IgD-negative memory B cell (primary cell): Measurements from ENCODE around the gene CUTC. TPM values are rescaled to one million over a fixed set of nuclear protein-coding genes. Genes with fewer than 3 reads are reported as not detected.
"Not testable (repeated sequence)": the region's sequence is repeated elsewhere in the genome, so short reads cannot be mapped to it uniquely, and the experiment has no call there.

Experiments used
- H3K27ac Mint-ChIP-seq, 3 donors: one replicate each; pipeline ENCODE4 v1.8.0; 2020 to 2022; ENCODE audit warnings: mild to moderate bottlenecking in 3 of 3, mixed read lengths in 3 of 3, moderate library complexity in 1 of 3
- H3K27me3 Mint-ChIP-seq: one replicate; pipeline ENCODE4 v1.8.0; 2021; ENCODE audit warnings: mixed read lengths
- H3K36me3 Mint-ChIP-seq: one replicate; pipeline ENCODE4 v1.8.0; 2020; ENCODE audit warnings: mild to moderate bottlenecking, mixed read lengths
- H3K4me1 Mint-ChIP-seq, 3 donors: one replicate each; pipeline ENCODE4 v1.8.0; 2020 to 2022; ENCODE audit warnings: mixed read lengths in 3 of 3, mild to moderate bottlenecking in 1 of 3
- H3K4me3 Mint-ChIP-seq, 4 donors: one replicate each; pipeline ENCODE4 v1.8.0; 2020 to 2022; ENCODE audit warnings: mild to moderate bottlenecking in 4 of 4, mixed read lengths in 4 of 4, moderate library complexity in 3 of 4
- H3K9me3 Mint-ChIP-seq, 3 donors: one replicate each; pipeline ENCODE4 v1.8.0; 2020 to 2021; ENCODE audit warnings: mixed read lengths in 3 of 3, mild to moderate bottlenecking in 1 of 3
- polyA plus RNA-seq: library from polyadenylated mRNA; unstranded; fragments of 300-500 nt; fragmentation: Illumina TruSeq; gene quantifications from one replicate; pipeline ENCODE4 v1.2.3, GENCODE V29; 2021

CUTC gene
- polyA plus RNA-seq, 1 donor from 2014 or later, result 57.6 TPM

DNA sequence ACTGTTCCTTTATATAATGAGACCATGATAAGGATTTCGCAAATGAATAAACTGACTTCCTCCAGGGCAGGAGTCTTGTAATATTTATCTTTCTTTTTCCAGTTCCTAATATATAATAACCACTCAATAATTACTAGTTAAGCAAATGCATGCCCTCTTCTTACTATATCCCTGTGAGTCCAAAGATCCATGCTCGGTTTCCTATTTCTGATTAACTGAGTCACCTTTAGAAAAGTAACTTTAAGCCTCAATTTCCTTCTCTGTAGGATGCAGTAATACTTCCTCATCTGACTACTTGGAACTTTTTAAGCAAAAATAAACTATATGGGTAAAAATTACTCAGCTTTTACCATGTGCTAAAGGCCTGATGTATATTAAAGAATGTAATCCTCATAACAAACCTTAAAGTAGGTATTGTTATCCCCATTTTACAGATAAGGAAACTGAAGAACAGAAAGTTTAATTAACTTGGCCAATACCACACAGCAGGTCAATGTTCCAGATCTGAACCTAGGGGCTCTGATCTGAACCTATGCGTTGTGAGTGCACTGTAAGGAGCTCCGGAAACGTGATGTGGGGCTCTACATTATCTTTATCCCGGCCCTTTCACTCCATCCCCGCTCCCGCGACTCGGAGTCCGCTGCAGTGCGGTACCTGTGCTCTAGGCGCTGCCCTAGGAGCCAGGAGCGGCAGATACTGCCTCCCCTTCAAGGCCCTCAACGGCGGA, 565 bp upstream of the CUTC start:
- no peaks in the 10 kb centered on the region for H3K9me3 Mint-ChIP-seq
- H3K27ac Mint-ChIP-seq, result peak overlapping the region; percentile 97 to 99 (median 97)
- no peaks in the 10 kb centered on the region for H3K27me3 Mint-ChIP-seq
- H3K4me1 Mint-ChIP-seq, result peaks cover 12 to 28% (median 26%) of the 10 kb centered on the region in 3 donors
- peak overlapping the region; percentile 99 to 100 (median 100) for H3K4me3 Mint-ChIP-seq
- peaks cover 4% of the 10 kb centered on the region for H3K36me3 Mint-ChIP-seq

DNA sequence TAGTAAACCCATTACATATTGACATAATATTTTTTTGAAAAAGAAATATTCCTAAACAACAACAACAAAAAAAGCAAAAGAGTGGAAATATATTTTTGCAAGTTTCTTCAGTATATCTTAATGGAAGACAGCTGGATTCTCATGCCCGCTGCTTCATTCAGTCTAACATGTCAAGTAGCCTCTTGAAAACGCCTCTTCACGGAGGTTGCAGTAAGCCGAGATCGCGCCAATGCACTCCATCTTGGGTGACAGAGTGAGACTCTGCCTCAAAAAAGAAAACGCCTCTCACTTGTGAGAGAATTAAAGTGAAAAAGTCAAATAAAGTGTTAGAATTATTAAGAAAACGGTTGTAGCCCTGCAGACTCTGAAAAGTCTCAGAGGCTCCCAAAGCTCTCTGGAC, 1.3 kb downstream of the CUTC start:
- H3K27ac Mint-ChIP-seq, result peak overlapping the region in 1 of 3 donors; percentile 62
- H3K4me3 Mint-ChIP-seq, result peak overlapping the region; percentile 53 to 85 (median 73)

DNA sequence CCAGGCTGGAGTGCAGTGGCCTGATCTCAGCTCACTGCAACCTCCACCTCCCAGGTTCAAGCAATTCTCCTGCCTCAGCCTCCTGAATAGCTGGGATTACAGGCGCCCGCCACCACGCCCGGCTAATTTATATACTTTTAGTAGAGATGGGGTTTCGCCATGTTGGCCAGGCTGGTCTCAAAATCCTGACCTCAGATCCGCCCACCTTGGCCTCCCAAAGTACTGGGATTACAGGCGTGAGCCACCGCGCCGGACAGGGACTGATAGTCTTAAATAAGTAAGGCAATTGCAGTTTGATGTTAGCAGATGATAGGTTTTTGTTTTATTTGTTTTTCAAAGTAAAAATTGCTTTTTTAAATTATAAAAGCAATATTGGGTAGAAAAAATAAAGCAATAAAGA, 2.1 kb downstream of the CUTC start:
- not testable (repeated sequence) for H3K27me3 Mint-ChIP-seq, H3K9me3 Mint-ChIP-seq, H3K36me3 Mint-ChIP-seq, H3K27ac Mint-ChIP-seq
- Mint-ChIP-seq H3K4me1 (peaks cover 12 to 29% (median 28%) of the 10 kb centered on the region in 3 donors), H3K4me3 (peak overlapping the region in 1 of 4 donors; percentile 67)

More for the DNA sequence above, 1.3 kb downstream of the CUTC start:
- Mint-ChIP-seq H3K4me1 (peaks cover 15 to 29% (median 28%) of the 10 kb centered on the region in 3 donors), H3K9me3 (no peaks in the 10 kb centered on the region), H3K36me3 (peaks cover 9% of the 10 kb centered on the region), H3K27me3 (no peaks in the 10 kb centered on the region)

DNA sequence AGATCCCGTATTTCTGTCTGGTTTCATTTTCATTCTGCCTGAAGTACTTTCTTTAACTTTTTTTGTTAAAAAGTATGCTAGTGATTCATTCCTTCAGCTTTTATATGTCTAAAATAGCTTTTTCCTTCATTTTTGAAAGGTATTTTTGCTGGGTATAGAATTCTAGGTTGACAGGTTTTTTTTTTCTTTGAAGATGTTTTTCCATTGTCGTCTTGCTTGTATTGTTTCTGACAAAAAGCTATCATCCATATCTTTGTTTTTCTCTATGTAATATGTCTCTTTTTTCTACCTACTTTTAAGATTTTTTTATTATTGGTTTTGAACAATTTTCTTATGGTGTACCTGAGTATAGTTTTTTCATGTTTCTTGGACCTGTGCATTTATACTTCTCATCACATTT, 8.2 kb downstream of the CUTC start:
- Mint-ChIP-seq H3K4me1 (peaks cover 5 to 9% (median 6%) of the 10 kb centered on the region in 3 donors), H3K9me3 (peaks cover 4 to 15% (median 8%) of the 10 kb centered on the region in 3 donors), H3K27me3 (no peaks in the 10 kb centered on the region), H3K4me3 (no peak overlapping the region), H3K36me3 (peaks cover 37% of the 10 kb centered on the region), H3K27ac (no peak overlapping the region)

DNA sequence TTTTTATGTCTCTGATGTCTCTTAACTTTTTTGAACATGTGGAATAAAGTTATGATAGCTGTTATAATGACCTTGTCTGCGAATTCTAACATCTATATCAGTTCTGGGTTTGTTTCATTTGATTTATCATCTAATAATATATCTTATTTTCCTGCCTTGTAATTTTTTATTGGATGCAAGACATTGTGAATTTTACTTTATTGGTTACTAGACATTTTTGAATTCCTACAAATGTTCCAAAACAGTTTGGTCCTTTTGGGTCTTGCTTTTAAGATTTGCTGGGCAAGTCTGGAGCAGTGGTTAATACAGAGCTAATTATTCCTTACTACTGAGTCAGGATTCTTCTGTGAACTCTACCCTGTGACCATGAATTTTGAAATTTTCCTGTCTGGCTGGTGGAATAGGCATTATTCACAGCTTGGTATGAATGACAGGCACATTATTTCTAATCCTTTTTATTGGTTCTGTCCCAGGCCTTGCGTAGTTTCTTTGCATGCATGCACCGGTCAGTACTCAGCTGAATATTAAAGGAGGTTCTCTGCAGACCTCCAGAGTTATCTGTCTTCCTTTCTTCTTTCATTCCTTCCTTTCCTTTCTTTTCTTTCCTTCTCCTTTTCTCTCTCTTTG, 9.0 kb downstream of the CUTC start:
- Mint-ChIP-seq H3K27ac (no peak overlapping the region), H3K36me3 (peaks cover 37% of the 10 kb centered on the region), H3K27me3 (no peaks in the 10 kb centered on the region), H3K4me3 (peak overlapping the region in 1 of 4 donors; percentile 10), H3K9me3 (peaks cover 4 to 15% (median 8%) of the 10 kb centered on the region in 3 donors), H3K4me1 (peaks cover 5 to 6% (median 5%) of the 10 kb centered on the region in 3 donors)

DNA sequence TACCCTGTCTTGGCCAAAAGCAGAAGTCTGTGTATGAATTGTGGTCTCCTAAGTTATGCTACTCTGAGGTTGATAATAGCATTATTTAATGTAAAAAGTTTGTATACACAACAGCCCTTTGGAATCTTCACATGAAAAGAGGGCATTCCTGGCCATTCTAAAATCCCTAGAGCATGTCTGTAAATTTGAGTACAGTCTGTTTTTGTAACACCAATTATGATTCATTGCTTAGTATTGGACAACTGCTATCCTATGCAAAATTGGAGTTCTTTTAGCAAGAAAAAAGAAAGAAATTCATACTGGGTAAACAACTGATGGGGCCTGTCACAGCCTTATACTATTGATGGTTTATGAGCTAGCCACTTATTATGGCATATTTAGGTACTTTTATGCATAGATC, 10.2 kb downstream of the CUTC start:
- peaks cover 4 to 15% (median 8%) of the 10 kb centered on the region in 3 donors for H3K9me3 Mint-ChIP-seq
- peaks cover 1 to 6% (median 5%) of the 10 kb centered on the region in 3 donors for H3K4me1 Mint-ChIP-seq
- H3K27me3 Mint-ChIP-seq, result no peaks in the 10 kb centered on the region
- peaks cover 36% of the 10 kb centered on the region for H3K36me3 Mint-ChIP-seq
- H3K4me3 Mint-ChIP-seq, result no peak overlapping the region
- H3K27ac Mint-ChIP-seq, result no peak overlapping the region

DNA sequence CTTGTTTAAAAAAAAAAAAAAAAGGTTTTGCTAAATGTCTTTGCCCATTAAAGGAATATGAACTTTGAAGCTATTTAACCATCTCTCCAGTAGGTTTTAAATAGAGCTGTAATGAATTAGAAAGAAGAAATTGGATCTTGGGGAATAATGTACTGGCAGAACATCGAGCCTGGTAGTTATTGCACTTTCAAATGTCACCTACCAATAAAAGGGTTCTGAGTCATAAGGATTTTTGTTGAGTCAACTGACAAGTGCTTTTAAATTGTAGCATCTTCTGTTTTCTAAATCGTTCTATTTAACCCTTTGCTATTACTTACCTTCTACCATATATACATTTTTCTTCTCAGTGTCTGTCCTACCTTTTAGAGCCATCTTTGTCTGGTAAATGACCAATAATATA, 10.7 kb downstream of the CUTC start:
- no peaks in the 10 kb centered on the region for H3K27me3 Mint-ChIP-seq

DNA sequence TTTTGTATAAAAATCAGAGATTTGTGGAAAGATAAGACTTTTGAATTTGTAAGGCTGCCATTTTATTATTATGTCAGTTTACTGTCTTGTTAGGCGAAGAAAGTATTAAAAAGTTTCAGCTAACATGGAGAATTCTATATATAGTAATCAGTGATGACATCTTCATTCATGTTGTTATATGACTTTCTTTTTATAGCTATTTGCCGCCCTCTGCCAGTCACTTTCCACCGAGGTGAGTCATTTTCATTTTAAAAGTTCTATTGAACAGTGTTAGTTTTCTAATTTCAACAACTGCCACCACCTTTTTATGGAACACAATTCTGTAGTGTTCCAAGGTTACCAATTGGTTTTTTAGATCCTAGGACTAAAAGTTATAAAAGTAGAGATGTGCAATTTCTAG, 11.8 kb downstream of the CUTC start:
- H3K27ac Mint-ChIP-seq, result peak overlapping the region in 1 of 3 donors; percentile 27
- peaks cover 0 to 5% (median 3%) of the 10 kb centered on the region in 3 donors for H3K4me1 Mint-ChIP-seq
- H3K36me3 Mint-ChIP-seq, result peaks cover 33% of the 10 kb centered on the region
- H3K27me3 Mint-ChIP-seq, result no peaks in the 10 kb centered on the region
- H3K4me3 Mint-ChIP-seq, result no peak overlapping the region
- peaks cover 4 to 15% (median 8%) of the 10 kb centered on the region in 3 donors for H3K9me3 Mint-ChIP-seq

More for the DNA sequence above, 10.7 kb downstream of the CUTC start:
- Mint-ChIP-seq H3K9me3 (peaks cover 4 to 15% (median 8%) of the 10 kb centered on the region in 3 donors), H3K4me3 (peak overlapping the region in 1 of 4 donors; percentile 51), H3K27ac (peak overlapping the region in 1 of 3 donors; percentile 54), H3K36me3 (peaks cover 33% of the 10 kb centered on the region), H3K4me1 (peaks cover 0 to 5% (median 3%) of the 10 kb centered on the region in 3 donors)

DNA sequence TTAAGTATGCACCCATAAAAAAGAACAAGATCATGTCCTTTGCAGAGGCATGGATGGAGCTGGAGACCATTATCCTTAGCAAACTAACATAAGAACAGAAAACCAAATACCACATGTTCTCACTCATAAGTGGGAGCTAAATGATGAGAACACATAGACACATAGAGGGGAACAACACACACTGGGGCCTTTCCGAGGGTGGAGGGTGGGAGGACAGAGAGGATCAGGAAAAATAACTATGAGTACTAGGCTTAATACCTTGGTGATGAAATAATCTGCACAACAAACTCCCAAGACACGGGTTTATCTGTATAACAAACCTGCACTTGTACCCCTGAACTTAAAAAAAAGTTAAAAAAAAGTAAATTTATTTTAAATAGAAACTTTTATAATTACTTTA, 14.1 kb downstream of the CUTC start:
- not testable (repeated sequence) for H3K4me3 Mint-ChIP-seq, H3K27ac Mint-ChIP-seq, H3K27me3 Mint-ChIP-seq, H3K9me3 Mint-ChIP-seq, H3K4me1 Mint-ChIP-seq
- H3K36me3 Mint-ChIP-seq, result peaks cover 26% of the 10 kb centered on the region

DNA sequence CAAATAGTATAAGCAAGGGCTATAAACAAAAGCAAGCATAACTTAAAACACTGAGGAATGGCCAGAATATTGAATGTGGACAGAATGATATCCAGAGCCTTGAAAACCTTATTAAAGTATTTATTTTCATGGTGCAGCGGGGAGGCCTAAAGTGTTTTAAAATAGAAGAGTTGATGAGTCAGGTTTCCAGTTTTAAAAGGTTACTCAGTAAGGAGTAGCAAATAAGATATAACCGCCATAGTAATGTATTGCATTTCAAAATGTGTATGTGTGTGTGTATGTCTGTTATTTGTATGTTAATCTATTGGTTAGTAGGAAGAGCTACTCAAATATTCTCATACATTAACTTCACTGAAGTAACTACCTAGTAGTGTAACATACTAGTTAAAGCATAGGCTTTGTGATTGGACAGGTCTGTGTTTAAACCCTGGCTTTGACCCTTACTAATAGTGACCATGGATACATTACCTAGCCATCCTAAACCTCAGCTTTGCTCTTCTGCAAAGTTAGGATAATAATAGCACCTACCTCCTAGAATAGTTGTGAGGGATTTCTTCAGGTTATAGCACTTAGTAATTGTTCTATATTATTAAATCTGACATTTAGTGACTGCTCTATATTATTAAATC, 16.9 kb downstream of the CUTC start:
- Mint-ChIP-seq H3K4me3 (no peak overlapping the region), H3K9me3 (no peaks in the 10 kb centered on the region), H3K27ac (no peak overlapping the region), H3K27me3 (no peaks in the 10 kb centered on the region), H3K4me1 (no peaks in the 10 kb centered on the region), H3K36me3 (peaks cover 13% of the 10 kb centered on the region)

DNA sequence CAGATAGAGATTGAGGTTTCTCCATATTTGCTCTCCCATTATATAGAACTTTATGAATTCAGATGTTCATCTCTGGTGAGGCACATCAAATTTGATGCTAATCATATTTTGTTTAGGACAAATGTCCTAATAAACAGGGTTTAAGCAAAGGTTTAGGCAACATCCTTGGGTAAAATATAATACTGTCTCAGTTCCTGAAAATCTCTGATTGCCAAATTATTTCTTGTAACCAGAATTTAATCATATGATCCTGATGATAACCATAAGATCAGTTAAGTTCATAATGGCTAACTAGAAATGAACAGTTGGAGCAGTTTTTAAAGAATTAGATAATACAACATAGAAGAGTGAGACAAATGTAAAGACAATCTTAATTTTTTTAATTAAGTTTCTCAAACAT, 18.6 kb downstream of the CUTC start:
- Mint-ChIP-seq H3K27ac (no peak overlapping the region), H3K4me3 (no peak overlapping the region), H3K36me3 (peaks cover 9% of the 10 kb centered on the region), H3K9me3 (no peaks in the 10 kb centered on the region), H3K4me1 (no peaks in the 10 kb centered on the region), H3K27me3 (no peaks in the 10 kb centered on the region)

DNA sequence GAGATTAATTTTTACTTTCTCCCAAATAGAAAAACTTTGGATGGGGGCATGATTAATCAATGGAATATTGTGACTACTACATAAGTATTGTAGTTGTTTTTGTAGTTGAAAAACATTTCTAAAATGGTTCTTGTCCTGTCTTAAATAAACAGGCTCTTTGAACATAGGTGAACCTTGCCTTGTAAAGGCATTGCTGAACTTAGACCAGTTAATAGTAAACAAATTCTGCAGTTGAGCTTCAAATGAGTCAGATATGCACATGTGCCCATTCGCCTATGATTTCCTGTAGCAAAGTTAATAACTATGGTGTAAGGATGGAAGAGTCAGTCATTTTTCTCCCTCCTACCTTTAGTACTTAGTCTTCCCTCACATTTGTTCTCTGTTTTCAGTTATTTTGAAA, 22.6 kb downstream of the CUTC start:
- Mint-ChIP-seq H3K4me1 (peaks cover 0 to 3% (median 0%) of the 10 kb centered on the region in 3 donors), H3K4me3 (no peak overlapping the region), H3K27ac (no peak overlapping the region), H3K36me3 (peaks cover 15% of the 10 kb centered on the region), H3K9me3 (peaks cover 0 to 1% (median 0%) of the 10 kb centered on the region in 3 donors), H3K27me3 (no peaks in the 10 kb centered on the region)

DNA sequence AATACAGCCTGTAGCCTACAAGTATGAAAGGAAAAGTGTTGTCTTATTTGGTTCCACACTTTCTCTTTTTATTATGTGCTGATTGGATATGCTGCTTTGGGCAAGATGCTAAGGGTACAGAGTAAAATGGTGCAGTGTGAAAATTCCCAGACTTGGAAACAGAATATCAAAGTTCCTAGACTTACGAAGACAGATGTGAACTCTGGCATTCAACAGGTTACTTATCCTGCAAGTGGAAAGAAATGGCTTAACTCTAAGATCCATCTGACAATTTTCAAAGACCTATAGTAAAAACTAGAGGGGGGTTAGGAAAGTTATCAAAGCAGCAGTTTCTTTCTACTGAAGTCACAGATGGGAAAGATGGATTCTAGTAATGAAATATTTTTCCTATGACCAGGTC, 24.1 kb downstream of the CUTC start:
- Mint-ChIP-seq H3K4me3 (no peak overlapping the region), H3K9me3 (peaks cover 0 to 2% (median 0%) of the 10 kb centered on the region in 3 donors), H3K36me3 (peaks cover 18% of the 10 kb centered on the region), H3K27me3 (no peaks in the 10 kb centered on the region), H3K27ac (no peak overlapping the region), H3K4me1 (peaks cover 0 to 3% (median 0%) of the 10 kb centered on the region in 3 donors)

DNA sequence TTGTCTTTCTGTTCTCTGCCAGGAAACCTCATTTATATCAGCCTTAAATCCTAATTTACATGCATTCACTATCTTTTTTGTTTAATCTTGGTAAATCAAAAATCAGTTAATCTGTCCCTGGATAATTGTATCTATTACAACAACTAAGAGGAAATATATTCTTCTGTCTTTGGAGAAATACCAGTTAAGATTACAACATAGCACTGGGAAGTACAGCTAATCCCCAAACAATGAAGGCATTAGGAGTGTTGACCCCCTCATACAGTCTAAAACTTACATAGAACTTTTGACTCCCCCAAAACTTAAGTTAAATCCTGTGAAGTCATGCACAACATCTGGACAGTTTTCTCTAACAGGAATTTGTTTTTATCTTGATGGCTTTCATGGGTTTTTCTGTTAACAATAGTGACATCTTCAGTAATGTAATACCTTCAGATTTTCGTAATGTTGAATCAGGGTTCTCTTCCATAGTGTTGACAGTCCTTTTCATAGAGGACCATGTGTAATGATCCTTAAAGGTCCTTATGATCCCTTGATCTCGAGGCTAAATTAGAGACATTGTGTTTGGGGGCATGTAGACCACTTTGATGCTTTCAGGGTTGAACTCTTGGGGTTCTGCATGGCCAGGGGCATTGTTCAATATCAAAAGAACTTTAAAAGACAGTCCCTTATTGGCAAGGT, 26.3 kb downstream of the CUTC start:
- Mint-ChIP-seq H3K4me3 (no peak overlapping the region), H3K36me3 (peaks cover 25% of the 10 kb centered on the region)

DNA sequence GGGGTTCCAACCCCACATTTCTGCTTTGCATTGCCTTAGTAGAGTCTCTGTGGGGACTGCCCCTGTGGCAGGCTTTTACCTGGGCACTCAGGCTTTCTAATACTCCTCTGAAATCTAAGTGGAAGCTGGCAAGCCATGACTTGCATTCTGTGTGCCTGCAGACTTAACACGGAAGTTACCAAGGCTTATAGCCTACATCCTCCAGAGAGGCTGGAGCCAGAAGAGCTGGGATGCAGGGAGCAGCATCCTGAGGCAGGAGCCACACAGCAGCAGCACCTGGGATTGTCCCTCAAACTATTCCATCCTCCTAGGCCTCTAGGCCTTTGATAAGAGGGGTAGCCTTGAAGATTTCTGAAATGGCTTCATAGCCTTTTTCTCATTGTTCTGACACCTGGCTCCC, 28.3 kb downstream of the CUTC start:
- peaks cover 26% of the 10 kb centered on the region for H3K36me3 Mint-ChIP-seq
- peaks cover 0 to 6% (median 0%) of the 10 kb centered on the region in 3 donors for H3K4me1 Mint-ChIP-seq
- no peak overlapping the region for H3K4me3 Mint-ChIP-seq
- H3K9me3 Mint-ChIP-seq, result peaks cover 2 to 4% (median 4%) of the 10 kb centered on the region in 3 donors
- H3K27ac Mint-ChIP-seq, result no peak overlapping the region
- H3K27me3 Mint-ChIP-seq, result no peaks in the 10 kb centered on the region

More for the DNA sequence above, 26.3 kb downstream of the CUTC start:
- peaks cover 0 to 6% (median 0%) of the 10 kb centered on the region in 3 donors for H3K4me1 Mint-ChIP-seq
- H3K27me3 Mint-ChIP-seq, result no peaks in the 10 kb centered on the region
- peaks cover under 1 to 3% (median under 1%) of the 10 kb centered on the region in 3 donors for H3K9me3 Mint-ChIP-seq
- no peak overlapping the region for H3K27ac Mint-ChIP-seq
